GM06990 (cell line): ENCODE measurements around the gene COL5A1.

Experiments
- DNase-seq: peaks from one replicate; pipeline ENCODE4 v3.0.0-alpha.2; 2011; ENCODE audit not compliant: insufficient read length; ENCODE audit errors: extremely low read depth
- H3K27me3 ChIP-seq: replicated peaks from 2 replicates; pipeline ENCODE4 v1.6.0; 2011; ENCODE audit warnings: low read length; ENCODE audit not compliant: control insufficient read depth, insufficient read depth
- H3K36me3 ChIP-seq: 2 replicates; pipeline ENCODE4 v1.5.1; 2011; ENCODE audit warnings: low read length; ENCODE audit not compliant: control insufficient read depth, insufficient read depth
- H3K4me3 ChIP-seq: replicated peaks from 2 replicates; pipeline ENCODE4 v1.5.1; 2011; ENCODE audit warnings: low read depth, mild to moderate bottlenecking, control low read depth, low read length
- CTCF ChIP-seq: IDR thresholded peaks from 2 replicates; pipeline ENCODE4 v1.5.1; 2011; ENCODE audit warnings: low read length, control low read depth, mild to moderate bottlenecking, inconsistent platforms; ENCODE audit not compliant: insufficient read depth, poor library complexity, severe bottlenecking

Gene COL5A1

GRCh38 chr9:134890155-134890495 is 248.5 kb downstream of the COL5A1 start:
- no peak for TF ChIP-seq CTCF
- H3K27me3 ChIP-seq: no peaks in the 10 kb centered on the region
- H3K36me3 ChIP-seq: no peaks in the 10 kb centered on the region
- DNase-seq: no peak
- H3K4me3 ChIP-seq: no peak overlapping the region

- no peaks in the 10 kb centered on the region for H3K36me3 ChIP-seq
- no peak for DNase-seq
- TF ChIP-seq CTCF: no peak
- H3K4me3 ChIP-seq: no peak overlapping the region
- H3K27me3 ChIP-seq: no peaks in the 10 kb centered on the region
Observed at GRCh38 chr9:134891053-134891452, 249.4 kb downstream of the COL5A1 start.

- H3K4me3 ChIP-seq: no peak overlapping the region
- DNase-seq: no peak
- no peaks in the 10 kb centered on the region for H3K36me3 ChIP-seq
- no peak for TF ChIP-seq CTCF
- H3K27me3 ChIP-seq: no peaks in the 10 kb centered on the region
Observed at GRCh38 chr9:134891713-134892112, 250.1 kb downstream of the COL5A1 start.

GRCh38 chr9:134892221-134892620 is 250.6 kb downstream of the COL5A1 start:
- Histone ChIP-seq H3K4me3 (no peak overlapping the region), H3K27me3 (no peaks in the 10 kb centered on the region), H3K36me3 (no peaks in the 10 kb centered on the region)
- no peak for TF ChIP-seq CTCF
- DNase-seq: no peak

- Histone ChIP-seq H3K36me3 (no peaks in the 10 kb centered on the region), H3K4me3 (no peak overlapping the region), H3K27me3 (no peaks in the 10 kb centered on the region)
- no peak for DNase-seq
- no peak for TF ChIP-seq CTCF
Observed at GRCh38 chr9:134892820-134893420, 251.3 kb downstream of the COL5A1 start.
